HepG2 (cell line): ENCODE results near the gene DCDC2C.

Experiments used
- BATF2 ChIP-seq: sonication (generic); formaldehyde crosslinking; IDR thresholded peaks from 2 replicates; pipeline ENCODE4 v1.8.0; 2022; ENCODE audit warnings: mild to moderate bottlenecking, missing genetic modification reagents, moderate library complexity
- E2F2 ChIP-seq: sonication (generic); formaldehyde crosslinking; IDR thresholded peaks from 2 replicates; pipeline ENCODE4 v1.4.0; 2020; ENCODE audit warnings: missing genetic modification reagents, borderline replicate concordance
- NFE2L2 ChIP-seq: fragments of 150-350 bp; IDR thresholded peaks from 2 replicates; pipeline ENCODE4 v1.6.1; 2014; ENCODE audit warnings: low read length
- NFIC ChIP-seq: IDR thresholded peaks from 2 replicates; pipeline ENCODE4 v1.6.1; 2012; ENCODE audit warnings: mild to moderate bottlenecking, low read length, inconsistent platforms
- NR0B2 ChIP-seq: sonication (generic); formaldehyde crosslinking; IDR thresholded peaks from 2 replicates; pipeline ENCODE4 v1.4.0; 2020; ENCODE audit warnings: mild to moderate bottlenecking, missing genetic modification reagents
- POLR2A ChIP-seq, 2 experiments: IDR thresholded peaks; 2 replicates each; pipeline ENCODE4 v1.6.1; 2011; ENCODE audit warnings: low read depth in 2 of 2, low read length in 2 of 2, mild to moderate bottlenecking in 1 of 2, moderate library complexity in 1 of 2; ENCODE audit not compliant: insufficient read depth in 1 of 2
- SKIL ChIP-seq: sonication (generic); formaldehyde crosslinking; IDR thresholded peaks from 2 replicates; pipeline ENCODE4 v1.8.0; 2022; ENCODE audit warnings: missing genetic modification reagents, mild to moderate bottlenecking, moderate library complexity, borderline replicate concordance
- SP4 ChIP-seq: sonication (generic); formaldehyde crosslinking; IDR thresholded peaks from 2 replicates; pipeline ENCODE4 v1.8.1; 2023; ENCODE audit warnings: mild to moderate bottlenecking, missing genetic modification reagents
- ZBTB2 ChIP-seq: sonication (generic); formaldehyde crosslinking; IDR thresholded peaks from 2 replicates; pipeline ENCODE4 v1.8.0; 2022; ENCODE audit warnings: low read depth, missing genetic modification reagents
- ZBTB7B ChIP-seq: sonication (generic); formaldehyde crosslinking; IDR thresholded peaks from 2 replicates; pipeline ENCODE4 v1.4.0; 2020; ENCODE audit warnings: missing genetic modification reagents
- ZNF12 ChIP-seq: sonication (generic); formaldehyde crosslinking; IDR thresholded peaks from 2 replicates; pipeline ENCODE4 v1.5.0; 2020; ENCODE audit warnings: missing genetic modification reagents

- TF ChIP-seq NFIC (no peak), BATF2 (CRISPR knock-in tag) (no peak), NFE2L2 (no peak), ZBTB2 (CRISPR knock-in tag) (no peak), ZNF12 (no peak), SP4 (CRISPR knock-in tag) (no peak), NR0B2 (no peak), SKIL (no peak), E2F2 (no peak), POLR2A (IDR thresholded peaks at IDR 0.05; ENCODE audit: insufficient read depth in 1 of 2, low read depth in 2 of 2, low read length in 2 of 2) (no peak), ZBTB7B (CRISPR knock-in tag) (no peak)
Observed at GRCh38 chr2:3774336-3774735, 71.0 kb downstream of the DCDC2C start.
